Fibroblast of skin of right biceps (primary cell): ENCODE measurements around the gene DALRD3.
"Not testable (repeated sequence)": the region's sequence is repeated elsewhere in the genome, so short reads cannot be mapped to it uniquely, and the experiment has no call there.

ENCODE experiments used
- DNase-seq: peaks from one replicate; pipeline ENCODE4 v3.0.0-alpha.2; 2013

The DALRD3 gene

GRCh38 chr3:49021213-49021812, 2.9 kb upstream of the DALRD3 start:
- DNase-seq, result peak; percentile 97

GRCh38 chr3:49020330-49021212, 2.2 kb upstream of the DALRD3 start:
- DNase-seq, result no peak

GRCh38 chr3:49019941-49020329, 1.6 kb upstream of the DALRD3 start:
- DNase-seq, result no peak

- DNase-seq, result no peak
Measured at GRCh38 chr3:49018707-49019006, 277 bp upstream of the DALRD3 start.

GRCh38 chr3:49017229-49017970, 980 bp downstream of the DALRD3 start:
- no peak for DNase-seq

GRCh38 chr3:49016414-49017228, 1.8 kb downstream of the DALRD3 start:
- no peak for DNase-seq

- no peak for DNase-seq
Measured at GRCh38 chr3:49015765-49016164, 2.6 kb downstream of the DALRD3 start.

GRCh38 chr3:49015072-49015471, 3.3 kb downstream of the DALRD3 start:
- DNase-seq, result no peak

- no peak for DNase-seq
Measured at GRCh38 chr3:49013738-49014660, 4.4 kb downstream of the DALRD3 start.

- no peak for DNase-seq
Measured at GRCh38 chr3:49013113-49013737, 5.2 kb downstream of the DALRD3 start.

GRCh38 chr3:49012441-49013017, 5.9 kb downstream of the DALRD3 start:
- DNase-seq, result no peak

GRCh38 chr3:49009396-49009795, 9.0 kb downstream of the DALRD3 start:
- DNase-seq, result no peak

- not testable (repeated sequence) for DNase-seq
Measured at GRCh38 chr3:49008627-49009026, 9.8 kb downstream of the DALRD3 start.

GRCh38 chr3:49007771-49008528, 10.4 kb downstream of the DALRD3 start:
- peak; percentile 93 for DNase-seq

GRCh38 chr3:49007068-49007770, 11.2 kb downstream of the DALRD3 start, which contains the start of gene WDR6:
WDR6 (plus strand) TSS chr3:49007391; CDS start chr3:49007432, 41 bp downstream.
- peak; percentile 98 for DNase-seq

- no peak for DNase-seq
Measured at GRCh38 chr3:49006408-49007067, 11.8 kb downstream of the DALRD3 start.

GRCh38 chr3:49005998-49006397, 12.4 kb downstream of the DALRD3 start:
- no peak for DNase-seq

- no peak for DNase-seq
Measured at GRCh38 chr3:49005303-49005680, 13.1 kb downstream of the DALRD3 start.
